AG09309 (cell line): ENCODE results near the gene GJC2.
"Not testable (repeated sequence)": the region's sequence is repeated elsewhere in the genome, so short reads cannot be mapped to it uniquely, and the experiment has no call there.

Source experiments
- DNase-seq: peaks from one replicate; pipeline ENCODE4 v3.0.0-alpha.2; 2010; ENCODE audit warnings: low read depth
- H3K4me3 ChIP-seq: 2 replicates; pipeline ENCODE4 v1.5.1; 2011; ENCODE audit warnings: mild to moderate bottlenecking, low read depth, low read length, moderate library complexity; ENCODE audit not compliant: control insufficient read depth
- TF ChIP-seq, protein P1 (sequence below): IDR thresholded peaks from 2 replicates; pipeline ENCODE4 v1.5.1; 2011; ENCODE audit warnings: mild to moderate bottlenecking, low read depth, low read length, inconsistent platforms; ENCODE audit not compliant: insufficient read depth, control insufficient read depth; ENCODE audit errors: missing control alignments

GJC2 gene

GRCh38 chr1:228166170-228166936 is 16.6 kb downstream of the GJC2 start:
- H3K4me3 ChIP-seq, result peak overlapping the region; percentile 80
- TF ChIP-seq, protein P1, sequence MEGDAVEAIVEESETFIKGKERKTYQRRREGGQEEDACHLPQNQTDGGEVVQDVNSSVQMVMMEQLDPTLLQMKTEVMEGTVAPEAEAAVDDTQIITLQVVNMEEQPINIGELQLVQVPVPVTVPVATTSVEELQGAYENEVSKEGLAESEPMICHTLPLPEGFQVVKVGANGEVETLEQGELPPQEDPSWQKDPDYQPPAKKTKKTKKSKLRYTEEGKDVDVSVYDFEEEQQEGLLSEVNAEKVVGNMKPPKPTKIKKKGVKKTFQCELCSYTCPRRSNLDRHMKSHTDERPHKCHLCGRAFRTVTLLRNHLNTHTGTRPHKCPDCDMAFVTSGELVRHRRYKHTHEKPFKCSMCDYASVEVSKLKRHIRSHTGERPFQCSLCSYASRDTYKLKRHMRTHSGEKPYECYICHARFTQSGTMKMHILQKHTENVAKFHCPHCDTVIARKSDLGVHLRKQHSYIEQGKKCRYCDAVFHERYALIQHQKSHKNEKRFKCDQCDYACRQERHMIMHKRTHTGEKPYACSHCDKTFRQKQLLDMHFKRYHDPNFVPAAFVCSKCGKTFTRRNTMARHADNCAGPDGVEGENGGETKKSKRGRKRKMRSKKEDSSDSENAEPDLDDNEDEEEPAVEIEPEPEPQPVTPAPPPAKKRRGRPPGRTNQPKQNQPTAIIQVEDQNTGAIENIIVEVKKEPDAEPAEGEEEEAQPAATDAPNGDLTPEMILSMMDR, result peak; percentile 41
- no peak for DNase-seq

- DNase-seq, result no peak
- H3K4me3 ChIP-seq, result no peak overlapping the region
- TF ChIP-seq, protein P1, result no peak
Observed at GRCh38 chr1:228168563-228169270, 19.0 kb downstream of the GJC2 start.

DNA sequence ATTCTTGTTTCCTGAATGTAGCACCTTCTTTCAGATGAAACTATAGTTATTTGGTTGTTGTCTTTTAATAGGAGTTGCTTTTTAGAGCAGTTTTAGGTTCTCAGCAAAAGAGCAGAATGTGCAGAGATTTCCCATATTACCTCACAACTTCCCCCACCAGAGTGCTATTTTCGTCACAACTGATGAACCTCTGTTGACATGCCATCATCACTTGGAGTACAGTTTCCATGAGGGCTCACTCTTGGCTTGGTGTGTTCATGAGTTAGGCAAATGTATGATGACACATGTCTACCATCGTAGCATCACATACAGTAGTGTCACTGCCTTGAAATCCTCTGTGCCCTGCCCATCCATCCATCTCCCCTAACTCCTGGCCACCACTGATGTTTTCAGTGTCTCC is 19.6 kb downstream of the GJC2 start:
- no peak for DNase-seq
- TF ChIP-seq, protein P1, result no peak
- H3K4me3 ChIP-seq, result no peak overlapping the region

GRCh38 chr1:228170666-228171065 is 20.9 kb downstream of the GJC2 start:
- TF ChIP-seq, protein P1, result no peak
- DNase-seq, result no peak
- no peak overlapping the region for H3K4me3 ChIP-seq

DNA sequence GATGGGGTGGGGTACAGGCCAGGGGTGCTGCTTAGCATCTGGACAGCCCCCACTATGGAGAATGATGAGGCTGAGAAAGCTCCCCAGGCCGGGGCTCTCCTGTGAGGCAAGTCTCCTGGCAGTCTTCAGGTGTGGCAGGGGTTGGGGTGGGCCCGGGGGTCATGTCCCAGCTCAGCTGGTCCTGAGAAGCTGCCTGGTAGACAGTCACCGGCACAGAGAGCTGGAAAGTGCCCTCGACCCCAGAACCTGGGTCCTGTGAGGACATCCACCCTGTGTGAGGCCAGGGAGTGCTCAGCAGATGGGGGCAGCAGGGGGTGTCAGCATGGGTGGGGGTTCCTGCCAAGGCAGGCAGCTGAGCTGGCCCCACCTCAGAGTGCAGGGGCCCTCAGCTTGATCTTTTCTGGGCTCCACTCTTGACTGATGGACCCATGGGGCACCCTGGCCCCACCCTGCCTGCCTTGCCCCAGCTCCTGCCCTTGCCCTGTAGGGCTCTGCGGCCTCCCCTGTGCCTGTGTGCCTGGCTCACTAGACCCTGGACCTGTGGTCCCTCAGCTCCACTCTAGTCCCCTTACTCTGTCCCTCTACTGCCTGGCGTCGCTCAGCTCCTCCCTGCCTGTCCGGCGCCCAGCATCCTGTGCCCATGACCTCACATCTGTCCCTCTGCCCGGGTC is 21.6 kb downstream of the GJC2 start:
- no peak for DNase-seq
- TF ChIP-seq, protein P1, result no peak
- H3K4me3 ChIP-seq, result no peak overlapping the region

- H3K4me3 ChIP-seq, result no peak overlapping the region
- TF ChIP-seq, protein P1, result no peak
- DNase-seq, result no peak
Observed at GRCh38 chr1:228172591-228173527, 23.1 kb downstream of the GJC2 start.

- H3K4me3 ChIP-seq, DNase-seq: not testable (repeated sequence)
Observed at GRCh38 chr1:228173528-228174481, 24.1 kb downstream of the GJC2 start.
